A375 (cell line): Measurements from ENCODE around the gene GPR35. TPM values are rescaled to one million over a fixed set of nuclear protein-coding genes. Genes with fewer than 3 reads are reported as not detected.

Experiments
- small RNA-seq: library from RNA; depleted of rRNA; stranded (forward); fragments of <200 nt; gene quantifications from one replicate; pipeline ENCODE3, GENCODE V24; 2014
- total RNA-seq: library from RNA; depleted of rRNA; stranded (reverse); fragments of >200 nt; shearing (Covaris generic); gene quantifications from 2 replicates; pipeline ENCODE4 v1.2.3, GENCODE V29; 2014; rRNA removed

Gene GPR35, protein sequence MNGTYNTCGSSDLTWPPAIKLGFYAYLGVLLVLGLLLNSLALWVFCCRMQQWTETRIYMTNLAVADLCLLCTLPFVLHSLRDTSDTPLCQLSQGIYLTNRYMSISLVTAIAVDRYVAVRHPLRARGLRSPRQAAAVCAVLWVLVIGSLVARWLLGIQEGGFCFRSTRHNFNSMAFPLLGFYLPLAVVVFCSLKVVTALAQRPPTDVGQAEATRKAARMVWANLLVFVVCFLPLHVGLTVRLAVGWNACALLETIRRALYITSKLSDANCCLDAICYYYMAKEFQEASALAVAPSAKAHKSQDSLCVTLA
- 0.16 and 0.19 TPM in 2 replicates for total RNA-seq

GRCh38 chr2:240624950-240625621 lies at the start of gene GPR35:
GPR35 (plus strand) TSS chr2:240625480; CDS start chr2:240629953, 4,473 bp downstream.

GRCh38 chr2:240586198-240586918 lies 38.9 kb upstream of the GPR35 start, which contains the start of gene CAPN10:
CAPN10 (plus strand) TSS chr2:240586734; CDS start chr2:240586912, 178 bp downstream.

Small RNAs within 50 kb of the gene (small RNA-seq; reads per million reads assigned to genes)
- not detected for gene AC011298.3

Other genes with a start within 250 kb of the GPR35 start
- 20.5 and 27.2 TPM in 2 replicates for gene GPC1, start 189.8 kb upstream of the GPR35 start, total RNA-seq
- gene ANKMY1, start 67.5 kb upstream of the GPR35 start, total RNA-seq = 8.8 and 11.7 TPM in 2 replicates
- 5.9 and 6.7 TPM in 2 replicates for gene DUSP28, start 65.1 kb upstream of the GPR35 start, total RNA-seq
- 9.3 and 19.0 TPM in 2 replicates for gene RNPEPL1, start 57.0 kb upstream of the GPR35 start, total RNA-seq
- gene CAPN10, start 38.7 kb upstream of the GPR35 start, total RNA-seq = 22.7 and 28.2 TPM in 2 replicates
- gene AQP12B, start 57.4 kb downstream of the GPR35 start, total RNA-seq = not detected in 2 replicates
- gene AQP12A, start 66.4 kb downstream of the GPR35 start, total RNA-seq = not detected in 2 replicates
- gene KIF1A, start 194.7 kb downstream of the GPR35 start, total RNA-seq = 5.6 and 5.8 TPM in 2 replicates
- gene AGXT, start 243.3 kb downstream of the GPR35 start, total RNA-seq = not detected in 2 replicates